Cardiac muscle cell (in vitro differentiated cells and primary cell): ENCODE data around the gene ALDH1L1. TPM values are rescaled to one million over a fixed set of nuclear protein-coding genes. Genes with fewer than 3 reads are reported as not detected.

Experiments used
- DNase-seq, 2 donors: peaks; one replicate each; pipeline versions ENCODE4 v3.0.0 to v3.0.0-alpha.2; 2010 to 2017; ENCODE audit warnings: low read depth in 1 of 2, low spot score in 1 of 2
- H3K27ac ChIP-seq: fragments of 200-600 bp; sonication (generic); 2 replicates; pipeline ENCODE4 v1.5.1; 2016
- H3K27me3 ChIP-seq: fragments of 200-600 bp; sonication (generic); 2 replicates; pipeline ENCODE4 v1.6.0; 2016; ENCODE audit warnings: control low read depth
- H3K36me3 ChIP-seq: fragments of 200-600 bp; sonication (generic); 2 replicates; pipeline ENCODE4 v1.5.1; 2016; ENCODE audit warnings: control low read depth
- H3K4me1 ChIP-seq: fragments of 200-600 bp; sonication (generic); 2 replicates; pipeline ENCODE4 v1.8.1; 2017; ENCODE audit warnings: low read depth, mild to moderate bottlenecking, mixed run types
- H3K4me3 ChIP-seq: fragments of 200-600 bp; sonication (generic); 2 replicates; pipeline ENCODE4 v1.5.1; 2016; ENCODE audit warnings: mild to moderate bottlenecking
- H3K9me3 ChIP-seq: fragments of 200-600 bp; sonication (generic); 2 replicates; pipeline ENCODE4 v1.5.1; 2017; ENCODE audit warnings: low read depth, mild to moderate bottlenecking, control low read depth
- polyA plus RNA-seq: library from polyadenylated mRNA; unstranded; fragments of >200 nt; fragmentation: Nextera tagmentation; extraction: Ambion mirVana; gene quantifications from 2 replicates; pipeline ENCODE4 v1.2.1, GENCODE V29; 2016
- total RNA-seq: library from RNA; depleted of rRNA; stranded (reverse); fragments of >200 nt; gene quantifications from 2 replicates; pipeline ENCODE4 v1.2.3, GENCODE V29; 2016
- TF ChIP-seq, protein P1 (sequence below): IDR thresholded peaks from 2 replicates; pipeline ENCODE4 v1.5.1; 2012; ENCODE audit warnings: low read depth, mild to moderate bottlenecking, low read length

ALDH1L1 gene
- total and polyA plus RNA-seq, 2 experiments from 2014 or later, result 0.98 to 2.6 TPM

DNA sequence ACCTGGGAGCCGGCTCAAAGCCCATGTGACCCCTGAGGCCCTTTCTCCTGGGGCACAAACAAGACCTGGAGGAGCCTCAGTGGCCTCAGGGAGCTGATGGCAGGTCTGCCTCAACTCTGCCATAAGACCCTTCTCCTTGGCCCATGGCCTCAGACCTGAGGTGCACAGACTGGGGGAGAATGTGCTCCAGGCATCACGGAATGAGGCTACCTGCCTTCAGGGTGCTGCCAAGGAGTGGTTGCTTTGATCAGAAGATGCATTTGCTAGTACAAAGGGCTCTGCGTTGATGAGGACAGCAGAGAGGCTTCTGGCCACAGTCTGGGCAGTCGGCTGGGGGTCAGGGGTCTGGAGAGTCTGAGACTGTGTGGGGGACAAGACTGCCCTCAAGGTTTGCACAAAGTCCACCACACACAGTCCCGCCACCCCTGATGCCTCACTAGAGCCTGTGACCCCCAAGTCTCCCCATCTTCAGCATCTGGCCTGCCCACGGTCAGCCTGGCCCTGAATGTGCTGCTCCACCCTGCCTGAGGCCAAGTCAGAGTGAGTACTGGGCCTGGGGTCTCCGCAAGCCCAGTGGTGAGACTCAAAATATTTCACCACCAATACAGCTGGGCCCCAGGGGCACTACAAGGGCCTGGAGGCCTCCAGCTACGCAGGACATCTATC, 26.6 kb downstream of the ALDH1L1 start:
- DNase-seq, result no peak

DNA sequence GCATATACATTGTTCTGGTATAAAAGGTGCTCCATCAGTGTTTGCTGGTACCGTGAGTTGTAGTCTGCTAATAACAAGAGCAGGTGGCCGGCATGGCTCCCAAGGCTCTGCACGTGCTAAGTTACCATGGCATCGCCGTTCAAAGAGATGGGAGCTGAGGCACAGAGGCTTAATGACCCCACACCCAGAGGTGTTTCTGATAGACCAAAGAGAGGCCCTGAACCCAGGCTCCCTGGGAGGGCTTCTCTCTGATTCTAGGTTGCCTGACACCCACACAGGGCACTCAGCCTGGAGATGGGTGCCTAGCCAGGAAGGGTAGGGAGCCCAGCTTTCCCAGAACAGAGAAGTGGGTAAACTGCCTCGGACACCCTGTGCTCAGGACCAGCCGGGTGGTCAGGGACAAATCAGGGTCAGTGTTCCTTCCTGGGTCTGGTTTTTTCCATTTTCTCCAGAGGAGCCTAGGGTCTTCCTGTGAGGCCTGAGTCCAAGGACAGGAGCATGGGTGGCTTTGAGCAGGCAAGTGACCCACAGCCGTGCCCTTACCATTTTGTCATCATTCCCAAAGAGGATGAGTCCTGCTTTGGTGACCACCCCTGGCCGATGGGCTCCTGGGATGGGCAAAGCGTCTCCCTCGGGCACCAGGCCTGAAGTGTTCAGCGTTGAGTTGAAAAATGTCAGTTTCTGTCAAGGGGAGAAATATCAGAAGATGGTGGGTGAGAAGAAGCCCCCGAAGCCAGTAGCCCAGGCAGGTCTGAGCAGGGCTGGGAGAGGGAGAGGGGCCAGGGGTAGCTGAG, 27.3 kb downstream of the ALDH1L1 start:
- Histone ChIP-seq H3K27me3 (no peaks in the 10 kb centered on the region), H3K4me1 (no peaks in the 10 kb centered on the region), H3K36me3 (no peaks in the 10 kb centered on the region), H3K27ac (no peak overlapping the region), H3K4me3 (no peak overlapping the region), H3K9me3 (no peaks in the 10 kb centered on the region)
- DNase-seq, result no peak
- TF ChIP-seq, protein P1, sequence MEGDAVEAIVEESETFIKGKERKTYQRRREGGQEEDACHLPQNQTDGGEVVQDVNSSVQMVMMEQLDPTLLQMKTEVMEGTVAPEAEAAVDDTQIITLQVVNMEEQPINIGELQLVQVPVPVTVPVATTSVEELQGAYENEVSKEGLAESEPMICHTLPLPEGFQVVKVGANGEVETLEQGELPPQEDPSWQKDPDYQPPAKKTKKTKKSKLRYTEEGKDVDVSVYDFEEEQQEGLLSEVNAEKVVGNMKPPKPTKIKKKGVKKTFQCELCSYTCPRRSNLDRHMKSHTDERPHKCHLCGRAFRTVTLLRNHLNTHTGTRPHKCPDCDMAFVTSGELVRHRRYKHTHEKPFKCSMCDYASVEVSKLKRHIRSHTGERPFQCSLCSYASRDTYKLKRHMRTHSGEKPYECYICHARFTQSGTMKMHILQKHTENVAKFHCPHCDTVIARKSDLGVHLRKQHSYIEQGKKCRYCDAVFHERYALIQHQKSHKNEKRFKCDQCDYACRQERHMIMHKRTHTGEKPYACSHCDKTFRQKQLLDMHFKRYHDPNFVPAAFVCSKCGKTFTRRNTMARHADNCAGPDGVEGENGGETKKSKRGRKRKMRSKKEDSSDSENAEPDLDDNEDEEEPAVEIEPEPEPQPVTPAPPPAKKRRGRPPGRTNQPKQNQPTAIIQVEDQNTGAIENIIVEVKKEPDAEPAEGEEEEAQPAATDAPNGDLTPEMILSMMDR, result no peak

More for the DNA sequence above, 26.6 kb downstream of the ALDH1L1 start:
- Histone ChIP-seq H3K4me3 (no peak overlapping the region), H3K4me1 (no peaks in the 10 kb centered on the region), H3K36me3 (no peaks in the 10 kb centered on the region), H3K27me3 (no peaks in the 10 kb centered on the region), H3K27ac (no peak overlapping the region), H3K9me3 (no peaks in the 10 kb centered on the region)
- TF ChIP-seq, protein P1, result no peak

DNA sequence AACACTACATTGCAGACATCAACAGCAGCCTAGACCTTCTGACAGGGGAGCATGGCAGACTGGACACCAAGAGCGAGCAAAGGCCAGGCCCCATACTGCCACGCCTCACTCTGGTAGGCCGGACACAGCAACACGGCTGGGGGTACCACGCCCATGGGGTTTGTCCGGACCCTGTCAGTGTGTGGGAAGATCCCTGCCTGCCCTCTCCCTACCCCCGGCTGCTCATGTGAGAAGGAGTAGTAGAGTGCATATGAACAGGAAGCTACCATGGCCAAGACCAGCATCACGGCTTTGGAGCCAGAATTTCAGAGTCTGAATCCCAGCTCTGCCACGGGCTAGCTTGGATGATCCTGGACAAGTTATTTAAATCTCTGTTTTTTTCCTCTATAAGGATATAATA, 27.9 kb downstream of the ALDH1L1 start:
- TF ChIP-seq, protein P1, result no peak
- Histone ChIP-seq H3K27ac (no peak overlapping the region), H3K27me3 (no peaks in the 10 kb centered on the region), H3K4me3 (no peak overlapping the region), H3K9me3 (no peaks in the 10 kb centered on the region), H3K36me3 (no peaks in the 10 kb centered on the region), H3K4me1 (no peaks in the 10 kb centered on the region)
- no peak for DNase-seq

DNA sequence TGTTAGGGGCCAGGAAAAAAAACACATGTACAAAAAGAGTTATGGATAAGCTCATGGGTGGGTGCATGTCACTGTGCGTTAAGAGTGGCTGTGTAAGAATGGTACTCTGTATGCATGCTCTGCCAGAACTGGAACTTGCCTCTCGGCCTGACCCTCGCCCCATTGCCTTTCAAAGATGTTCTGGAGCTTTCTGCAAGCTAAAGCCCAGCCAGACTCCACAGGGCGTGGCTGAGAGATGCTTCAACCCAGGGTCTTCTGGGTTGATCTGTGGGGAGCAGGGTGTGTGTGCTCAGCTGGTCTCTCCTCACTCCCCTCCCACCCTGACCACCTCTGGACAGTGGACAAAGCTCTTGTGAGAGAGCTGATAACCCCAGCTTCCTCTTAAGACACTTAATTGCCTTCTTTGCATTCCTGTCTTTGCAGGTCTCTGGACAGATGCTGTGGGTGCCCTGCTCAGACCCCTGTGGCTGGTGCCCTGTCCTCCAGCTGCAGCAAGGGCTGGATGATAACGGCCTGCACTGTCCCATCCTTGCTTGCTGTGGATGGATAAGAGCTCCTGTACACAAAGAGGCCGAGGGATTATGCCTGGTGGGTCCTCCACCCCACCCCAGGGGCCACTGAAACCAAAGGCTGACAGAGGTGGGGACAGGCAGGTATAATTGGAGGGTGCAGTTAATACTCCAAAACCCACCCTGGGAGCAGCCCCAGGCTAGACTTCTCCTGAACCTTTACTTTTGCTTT, 28.7 kb downstream of the ALDH1L1 start:
- no peaks in the 10 kb centered on the region for H3K36me3 ChIP-seq
- no peaks in the 10 kb centered on the region for H3K4me1 ChIP-seq
- TF ChIP-seq, protein P1, result no peak
- no peak overlapping the region for H3K4me3 ChIP-seq
- H3K27ac ChIP-seq, result no peak overlapping the region
- no peaks in the 10 kb centered on the region for H3K9me3 ChIP-seq
- no peak for DNase-seq
- H3K27me3 ChIP-seq, result no peaks in the 10 kb centered on the region

DNA sequence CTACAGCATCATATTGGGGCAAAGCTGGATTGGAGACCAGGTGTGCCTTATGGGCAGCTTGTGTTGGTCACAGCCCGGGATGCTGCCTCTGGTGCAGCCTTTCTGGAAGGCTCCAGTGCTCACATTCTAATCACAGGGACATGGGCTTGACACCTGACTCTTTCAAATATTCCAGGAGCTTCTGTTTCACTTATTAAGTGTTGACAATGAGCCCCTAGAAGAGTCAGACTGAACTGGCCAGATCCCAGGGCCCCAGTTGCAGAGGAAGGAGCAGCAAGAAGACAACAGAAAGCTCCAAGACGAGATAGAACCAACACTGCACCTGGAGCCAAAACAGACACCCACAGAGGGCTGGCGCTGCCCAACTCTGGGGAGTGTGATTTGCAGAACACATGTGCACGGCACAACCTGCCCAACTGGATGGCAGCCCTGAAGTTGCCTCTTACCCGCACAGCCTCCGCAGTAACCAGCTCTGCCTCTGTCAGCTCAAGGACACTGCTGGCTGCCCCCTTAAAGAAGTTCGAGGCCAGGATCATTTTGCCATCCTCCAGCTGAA, 30.3 kb downstream of the ALDH1L1 start:
- H3K27ac ChIP-seq, result no peak overlapping the region
- H3K27me3 ChIP-seq, result no peaks in the 10 kb centered on the region
- H3K4me3 ChIP-seq, result no peak overlapping the region
- H3K9me3 ChIP-seq, result no peaks in the 10 kb centered on the region
- TF ChIP-seq, protein P1, result no peak
- no peaks in the 10 kb centered on the region for H3K4me1 ChIP-seq
- no peaks in the 10 kb centered on the region for H3K36me3 ChIP-seq
- DNase-seq, result no peak
